ENCODE measurements around the gene BORCS5. TPM values are rescaled to one million over a fixed set of nuclear protein-coding genes. Genes with fewer than 3 reads are reported as not detected.

BORCS5 gene
- total and polyA plus RNA-seq, 2 experiments from 2014 or later: 7.7 to 14.1 TPM

DNA sequence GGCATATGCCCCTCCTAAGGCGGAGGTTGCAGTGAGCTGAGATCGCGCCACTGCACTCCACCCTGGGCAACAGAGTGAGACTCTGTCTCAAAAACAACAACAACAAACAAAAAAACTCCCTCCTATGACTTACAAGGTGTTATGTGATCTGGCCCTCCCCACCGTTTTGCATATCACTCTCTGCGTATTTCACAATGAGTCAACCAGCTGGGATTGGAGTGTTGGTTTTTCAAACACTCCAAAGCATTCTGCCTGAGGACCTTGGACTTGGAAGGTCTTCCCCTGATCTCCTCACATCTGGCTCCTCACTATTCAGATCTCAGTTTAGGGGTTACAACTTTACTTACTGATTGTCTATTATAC, 20.8 kb upstream of the BORCS5 start:
- TF ChIP-seq EZH2 (IDR thresholded peaks at IDR 0.05; ENCODE audit: insufficient read depth, poor library complexity, severe bottlenecking) (no peak), EZH2phosphoT487 (IDR thresholded peaks at IDR 0.05; ENCODE audit: insufficient read depth, low read depth) (no peak)
- no peak overlapping the region for H2AFZ ChIP-seq
- DNase-seq: no peak
- no peaks in the 10 kb centered on the region for H3K36me3 ChIP-seq (ENCODE audit: low read depth)
- H3K4me1 ChIP-seq (ENCODE audit: insufficient read depth): no peaks in the 10 kb centered on the region
- H3K27ac ChIP-seq: no peak overlapping the region
- 95 to 98% methylated on average over 5 of the region's 5 CpGs for WGBS, 2 experiments (ENCODE audit: low coverage in 1 of 2, low lambda C conversion rate in 2 of 2, missing lambda C conversion rate in 2 of 2)
- H3F3A ChIP-seq (ENCODE audit: insufficient read depth): no peaks in the 10 kb centered on the region
- H3K79me2 ChIP-seq (ENCODE audit: insufficient read depth): no peaks in the 10 kb centered on the region
- H3K9ac ChIP-seq: no peak overlapping the region
- no peak overlapping the region for H3K4me2 ChIP-seq (ENCODE audit: unreplicated experiment)
- H3K9me2 ChIP-seq (ENCODE audit: insufficient read depth): no peaks in the 10 kb centered on the region
- no peaks in the 10 kb centered on the region for H4K20me1 ChIP-seq (ENCODE audit: insufficient read depth)
- in situ Hi-C loops (cut with MboI): no loop called here
- H3K4me3 ChIP-seq: no peak overlapping the region
- H3K9me3 ChIP-seq (ENCODE audit: low read depth): no peaks in the 10 kb centered on the region
- H3K27me3 ChIP-seq (replicated peaks; ENCODE audit: insufficient read depth): no peaks in the 10 kb centered on the region

DNA sequence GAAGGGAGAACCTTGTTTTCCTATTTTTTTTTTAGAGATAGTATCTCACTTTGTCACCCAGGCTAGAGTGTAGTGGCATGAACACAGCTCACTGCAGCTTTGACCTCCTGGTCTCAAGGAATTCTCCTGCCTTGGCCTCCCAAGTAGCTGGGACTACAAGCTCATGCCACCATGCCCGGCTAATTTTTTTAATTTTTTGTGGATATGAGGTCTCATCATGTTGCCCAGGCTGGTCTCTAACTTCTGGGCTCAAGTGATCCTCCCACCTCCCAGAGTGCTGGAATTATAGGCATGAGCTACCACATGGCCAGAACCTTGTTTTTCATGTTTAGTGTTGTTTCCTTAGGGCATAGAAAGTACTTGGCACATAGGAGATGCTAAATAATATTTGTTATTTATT, 20.4 kb upstream of the BORCS5 start:
- Histone ChIP-seq H3K79me2 (ENCODE audit: insufficient read depth) (no peaks in the 10 kb centered on the region), H4K20me1 (ENCODE audit: insufficient read depth) (no peaks in the 10 kb centered on the region), H3K9me3 (ENCODE audit: low read depth) (no peaks in the 10 kb centered on the region), H3K27ac (no peak overlapping the region), H3K36me3 (ENCODE audit: low read depth) (no peaks in the 10 kb centered on the region), H2AFZ (no peak overlapping the region), H3K9ac (no peak overlapping the region), H3K4me1 (ENCODE audit: insufficient read depth) (no peaks in the 10 kb centered on the region), H3K4me2 (ENCODE audit: unreplicated experiment) (no peak overlapping the region), H3K27me3 (replicated peaks; ENCODE audit: insufficient read depth) (no peaks in the 10 kb centered on the region), H3F3A (ENCODE audit: insufficient read depth) (no peaks in the 10 kb centered on the region), H3K4me3 (no peak overlapping the region), H3K9me2 (ENCODE audit: insufficient read depth) (no peaks in the 10 kb centered on the region)
- WGBS, 2 experiments (ENCODE audit: low coverage in 1 of 2, low lambda C conversion rate in 2 of 2, missing lambda C conversion rate in 2 of 2): 78 to 87% methylated on average over 1 of the region's 1 CpG
- TF ChIP-seq EZH2phosphoT487 (IDR thresholded peaks at IDR 0.05; ENCODE audit: insufficient read depth, low read depth) (no peak), EZH2 (IDR thresholded peaks at IDR 0.05; ENCODE audit: insufficient read depth, poor library complexity, severe bottlenecking) (no peak)
- in situ Hi-C loops (cut with MboI): no loop called here
- DNase-seq: no peak

DNA sequence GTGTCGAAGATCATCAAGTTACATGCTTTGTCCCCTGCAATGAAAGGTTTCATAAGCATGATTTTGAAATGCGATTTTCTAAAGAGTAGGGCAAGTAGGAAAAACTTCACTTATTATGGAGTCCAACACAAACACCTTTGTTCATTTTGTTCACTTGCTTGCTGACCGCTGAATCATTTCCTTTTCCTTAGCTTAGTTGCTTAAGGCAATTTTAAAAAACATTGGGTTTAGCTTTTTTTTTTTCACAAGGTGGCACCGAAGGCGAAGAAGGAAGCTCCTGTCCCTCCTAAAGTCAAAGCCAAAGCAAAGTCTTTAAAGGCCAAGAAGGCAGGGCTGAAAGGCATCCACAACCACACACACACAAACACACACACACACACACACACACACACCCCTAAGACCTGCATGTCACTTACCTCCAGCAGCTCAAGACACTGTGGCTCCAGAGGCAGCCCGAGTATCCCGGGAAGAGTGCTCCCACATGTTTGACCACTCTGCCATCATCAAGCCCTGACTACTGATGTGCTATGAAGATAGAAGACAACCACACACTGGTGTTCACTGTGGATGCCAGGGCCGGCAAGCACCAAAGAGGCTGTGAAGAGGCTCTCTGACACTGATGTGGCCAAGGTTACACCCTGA, 18.2 kb upstream of the BORCS5 start:
- peak; percentile 28 for DNase-seq
- Histone ChIP-seq H3K9me2 (ENCODE audit: insufficient read depth) (no peaks in the 10 kb centered on the region), H3K27me3 (replicated peaks; ENCODE audit: insufficient read depth) (no peaks in the 10 kb centered on the region), H3K4me3 (no peak overlapping the region), H3K9me3 (ENCODE audit: low read depth) (no peaks in the 10 kb centered on the region), H2AFZ (no peak overlapping the region), H3K79me2 (ENCODE audit: insufficient read depth) (no peaks in the 10 kb centered on the region), H3K9ac (no peak overlapping the region), H3K4me2 (ENCODE audit: unreplicated experiment) (no peak overlapping the region), H3K27ac (no peak overlapping the region), H3K36me3 (ENCODE audit: low read depth) (no peaks in the 10 kb centered on the region), H3K4me1 (ENCODE audit: insufficient read depth) (no peaks in the 10 kb centered on the region), H3F3A (ENCODE audit: insufficient read depth) (no peaks in the 10 kb centered on the region), H4K20me1 (ENCODE audit: insufficient read depth) (no peaks in the 10 kb centered on the region)
- in situ Hi-C loops (cut with MboI): no loop called here
- no peak for TF ChIP-seq EZH2phosphoT487 (IDR thresholded peaks at IDR 0.05; ENCODE audit: insufficient read depth, low read depth)
- no peak for TF ChIP-seq EZH2 (IDR thresholded peaks at IDR 0.05; ENCODE audit: insufficient read depth, poor library complexity, severe bottlenecking)
- WGBS, 2 experiments (ENCODE audit: low coverage in 1 of 2, low lambda C conversion rate in 2 of 2, missing lambda C conversion rate in 2 of 2): 89 to 94% methylated on average over 8 of the region's 8 CpGs

DNA sequence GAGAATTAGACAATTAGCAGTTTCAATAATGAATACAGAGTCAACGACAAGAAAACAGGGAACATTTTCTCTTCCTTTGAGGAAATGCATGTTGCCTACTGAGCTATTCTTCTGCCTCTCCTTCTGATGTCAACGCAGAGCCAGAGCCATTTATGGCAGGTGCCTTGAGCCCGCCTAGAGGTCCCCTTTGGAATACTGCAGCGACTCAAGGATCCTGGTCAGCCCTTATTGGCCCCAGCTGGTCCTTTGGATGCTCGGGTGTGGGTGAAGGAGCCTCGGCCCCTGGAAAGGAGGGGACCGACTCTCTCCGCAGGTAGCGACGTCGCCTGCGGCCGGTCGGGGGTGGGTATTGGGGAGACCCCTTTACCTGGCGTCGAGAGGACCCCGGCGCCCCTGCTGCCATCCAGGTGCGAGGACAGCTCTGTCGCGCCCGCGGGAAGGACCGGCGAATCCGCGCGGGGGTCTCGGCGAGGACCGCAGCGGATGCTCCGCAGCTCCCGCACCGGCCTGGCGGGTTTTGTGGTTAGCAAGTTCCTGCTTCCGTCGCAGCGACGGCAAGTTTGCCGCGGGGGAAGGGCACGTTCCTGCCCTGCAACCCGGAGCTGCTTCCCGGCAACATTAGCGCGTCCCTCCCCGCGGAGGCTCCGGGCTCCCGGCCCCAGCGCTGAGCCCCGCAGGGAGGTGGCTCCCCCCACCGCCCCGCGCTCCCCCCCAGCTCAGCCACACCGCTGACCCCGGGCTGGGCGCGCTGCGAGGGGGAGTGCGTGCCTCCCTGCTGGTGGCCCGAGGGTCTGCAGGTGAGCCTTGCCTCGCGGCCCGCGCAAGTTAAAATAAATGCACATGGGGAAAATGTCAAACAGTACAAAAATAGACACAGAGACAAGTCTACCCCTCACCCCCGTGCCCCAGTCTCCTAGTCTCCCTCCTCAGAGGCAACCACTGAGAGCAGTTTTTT, 6.9 kb upstream of the BORCS5 start, which contains the start of gene MANSC1:
Gene MANSC1, minus strand, starts transcription at position 532 of the 955 bp plus-strand sequence. CDS start 6,928 bp downstream, outside the sequence.
- 2 to 5% methylated on average over 44 to 63 of the region's 68 CpGs for WGBS, 2 experiments (ENCODE audit: low coverage in 1 of 2, low lambda C conversion rate in 2 of 2, missing lambda C conversion rate in 2 of 2)
- H3K27me3 ChIP-seq (replicated peaks; ENCODE audit: insufficient read depth): no peaks in the 10 kb centered on the region
- in situ Hi-C loops (cut with MboI): no loop called here
- H2AFZ ChIP-seq: peak within 1 kb of the TSS; percentile 96
- no peaks in the 10 kb centered on the region for H3K4me1 ChIP-seq (ENCODE audit: insufficient read depth)
- no peaks in the 10 kb centered on the region for H4K20me1 ChIP-seq (ENCODE audit: insufficient read depth)
- no peaks in the 10 kb centered on the region for H3K36me3 ChIP-seq (ENCODE audit: low read depth)
- H3K27ac ChIP-seq: no peak within 1 kb of the TSS
- no peaks in the 10 kb centered on the region for H3F3A ChIP-seq (ENCODE audit: insufficient read depth)
- no peaks in the 10 kb centered on the region for H3K79me2 ChIP-seq (ENCODE audit: insufficient read depth)
- TF ChIP-seq EZH2phosphoT487 (IDR thresholded peaks at IDR 0.05; ENCODE audit: insufficient read depth, low read depth) (no peak), EZH2 (IDR thresholded peaks at IDR 0.05; ENCODE audit: insufficient read depth, poor library complexity, severe bottlenecking) (no peak)
- peak within 1 kb of the TSS; percentile 54 for H3K9ac ChIP-seq
- peak within 1 kb of the TSS; percentile 81 for H3K4me3 ChIP-seq
- H3K9me3 ChIP-seq (ENCODE audit: low read depth): no peaks in the 10 kb centered on the region
- DNase-seq: peak; percentile 62
- H3K4me2 ChIP-seq (ENCODE audit: unreplicated experiment): peak within 1 kb of the TSS; percentile 83
- H3K9me2 ChIP-seq (ENCODE audit: insufficient read depth): no peaks in the 10 kb centered on the region

Data from GM23248 (cell line).